Prostate gland (tissue), 2 donors: Measurements from ENCODE around the gene CFAP90.

Experiments
- CTCF ChIP-seq, 4 experiments: fragments of 200-600 bp in 2 of 4; fragments of 450-650 bp in 2 of 4; sonication (generic) in 2 of 4; IDR thresholded peaks; 1 replicate in 3 of 4; 2 replicates in 1 of 4; pipeline ENCODE4 v1.5.1; 2016 to 2019; ENCODE audit warnings: antibody characterized with exemption in 4 of 4, mild to moderate bottlenecking in 2 of 4, moderate library complexity in 2 of 4
- POLR2AphosphoS5 ChIP-seq: sonication (generic); formaldehyde crosslinking; IDR thresholded peaks from one replicate; pipeline ENCODE4 v1.6.1; 2017; ENCODE audit warnings: antibody characterized with exemption

GRCh38 chr5:7813007-7813406, 37.9 kb downstream of the CFAP90 start:
- TF ChIP-seq POLR2AphosphoS5 (peak; percentile 65), CTCF (IDR thresholded peaks at IDR 0.05) (no peak)
